Calu3 (cell line): ENCODE measurements around the gene TFAP2E. TPM values are rescaled to one million over a fixed set of nuclear protein-coding genes. Genes with fewer than 3 reads are reported as not detected.

ENCODE experiments used
- BruUV-seq: library from RNA; stranded (reverse); fragments of 400-500 nt; replicated peaks from 2 replicates; lab custom pipeline; 2021; lab: Mats Ljungman, UMichigan
- CTCF ChIA-PET: fragments of 300-600 bp; sonication (Branson Sonifier 250); formaldehyde crosslinking; loops from one replicate; lab custom pipeline; 2022; ENCODE audit warnings: antibody characterized with exemption; lab: Charles Lee
- DNase-seq: peaks from one replicate; pipeline ENCODE4 v3.0.0; 2022
- H3K27ac Mint-ChIP-seq: one replicate; pipeline ENCODE4 v1.8.0; 2022; ENCODE audit warnings: mixed read lengths; ENCODE audit not compliant: unreplicated experiment
- H3K27me3 Mint-ChIP-seq: one replicate; pipeline ENCODE4 v1.8.0; 2022; ENCODE audit warnings: mixed read lengths; ENCODE audit not compliant: unreplicated experiment
- H3K36me3 Mint-ChIP-seq: one replicate; pipeline ENCODE4 v1.8.0; 2022; ENCODE audit warnings: mild to moderate bottlenecking, moderate library complexity, mixed read lengths; ENCODE audit not compliant: insufficient read depth, unreplicated experiment
- H3K4me1 Mint-ChIP-seq: one replicate; pipeline ENCODE4 v1.8.0; 2022; ENCODE audit warnings: mild to moderate bottlenecking, low read depth, mixed read lengths; ENCODE audit not compliant: unreplicated experiment
- H3K4me3 Mint-ChIP-seq: one replicate; pipeline ENCODE4 v1.8.0; 2022; ENCODE audit warnings: mild to moderate bottlenecking, low read depth, moderate library complexity, mixed read lengths; ENCODE audit not compliant: unreplicated experiment
- H3K9me3 Mint-ChIP-seq: one replicate; pipeline ENCODE4 v1.8.0; 2022; ENCODE audit warnings: low read depth, mixed read lengths; ENCODE audit not compliant: unreplicated experiment
- intact Hi-C: fragments of 100-400 bp; cut with micrococcal nuclease; formaldehyde crosslinking; loops from one replicate; pipeline ENCODE4 v1.10.0; 2022; ENCODE audit not compliant: unreplicated experiment
- total RNA-seq: library from RNA; stranded (reverse); gene quantifications from 2 replicates; pipeline ENCODE4 v1.2.3, GENCODE V29; 2022
- TF ChIP-seq, protein P1 (sequence below): fragments of 200-600 bp; IDR thresholded peaks from one replicate; pipeline ENCODE4 v1.8.0; 2022; ENCODE audit warnings: antibody characterized with exemption; ENCODE audit not compliant: unreplicated experiment

TFAP2E gene
- total RNA-seq, 1 experiment from 2014 or later: 0.26 TPM

DNA sequence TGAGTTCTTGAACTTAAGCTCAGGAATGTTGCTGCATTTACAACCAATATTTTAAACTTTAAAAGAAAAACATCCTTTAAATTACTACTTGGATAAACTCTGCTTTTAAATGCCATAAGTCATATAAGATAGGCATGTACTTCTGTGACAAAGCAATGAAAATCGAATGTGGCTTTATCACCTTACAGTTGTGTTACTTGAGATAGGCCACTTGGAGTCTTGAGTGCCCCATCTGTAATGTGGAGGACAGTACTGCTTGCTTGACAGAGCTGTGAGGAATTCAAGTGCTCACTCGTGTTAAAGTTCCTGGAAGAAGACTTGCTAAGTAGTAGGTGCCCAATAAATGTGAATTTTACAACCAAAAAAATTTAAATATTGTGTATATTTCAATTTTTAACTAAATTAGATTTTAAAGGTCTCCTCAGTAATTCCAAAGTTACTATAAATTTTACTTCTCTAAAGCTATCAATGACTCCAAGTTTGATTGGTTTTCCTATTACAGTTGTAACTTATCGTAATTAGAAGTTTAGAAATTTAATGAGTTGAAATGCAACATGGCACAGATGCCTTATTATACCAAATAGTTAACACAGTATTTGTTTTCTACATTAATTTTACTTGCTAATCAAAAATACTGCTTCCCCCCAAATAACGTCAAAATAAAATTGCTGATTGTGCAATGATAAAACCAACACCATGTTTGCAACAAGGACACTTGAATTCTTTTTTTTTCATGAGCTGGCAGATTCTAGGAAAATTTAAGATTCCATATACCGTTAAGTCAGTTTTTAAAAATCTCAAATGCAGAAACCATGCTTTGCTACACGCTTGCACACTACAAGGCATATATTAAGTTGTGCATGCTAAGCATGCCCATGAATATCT is 46.4 kb downstream of the TFAP2E start:
- intact Hi-C loops: no loop called here
- H3K27ac Mint-ChIP-seq: no peak overlapping the region
- H3K4me1 Mint-ChIP-seq: peaks cover 6% of the 10 kb centered on the region
- H3K27me3 Mint-ChIP-seq: no peaks in the 10 kb centered on the region
- TF ChIP-seq, protein P1, sequence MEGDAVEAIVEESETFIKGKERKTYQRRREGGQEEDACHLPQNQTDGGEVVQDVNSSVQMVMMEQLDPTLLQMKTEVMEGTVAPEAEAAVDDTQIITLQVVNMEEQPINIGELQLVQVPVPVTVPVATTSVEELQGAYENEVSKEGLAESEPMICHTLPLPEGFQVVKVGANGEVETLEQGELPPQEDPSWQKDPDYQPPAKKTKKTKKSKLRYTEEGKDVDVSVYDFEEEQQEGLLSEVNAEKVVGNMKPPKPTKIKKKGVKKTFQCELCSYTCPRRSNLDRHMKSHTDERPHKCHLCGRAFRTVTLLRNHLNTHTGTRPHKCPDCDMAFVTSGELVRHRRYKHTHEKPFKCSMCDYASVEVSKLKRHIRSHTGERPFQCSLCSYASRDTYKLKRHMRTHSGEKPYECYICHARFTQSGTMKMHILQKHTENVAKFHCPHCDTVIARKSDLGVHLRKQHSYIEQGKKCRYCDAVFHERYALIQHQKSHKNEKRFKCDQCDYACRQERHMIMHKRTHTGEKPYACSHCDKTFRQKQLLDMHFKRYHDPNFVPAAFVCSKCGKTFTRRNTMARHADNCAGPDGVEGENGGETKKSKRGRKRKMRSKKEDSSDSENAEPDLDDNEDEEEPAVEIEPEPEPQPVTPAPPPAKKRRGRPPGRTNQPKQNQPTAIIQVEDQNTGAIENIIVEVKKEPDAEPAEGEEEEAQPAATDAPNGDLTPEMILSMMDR: no peak
- no peak overlapping the region for H3K4me3 Mint-ChIP-seq
- H3K36me3 Mint-ChIP-seq: peaks cover 13% of the 10 kb centered on the region
- no TSS peak for BruUV-seq
- no peaks in the 10 kb centered on the region for H3K9me3 Mint-ChIP-seq
- no peak for DNase-seq
- CTCF ChIA-PET: no interaction called here

DNA sequence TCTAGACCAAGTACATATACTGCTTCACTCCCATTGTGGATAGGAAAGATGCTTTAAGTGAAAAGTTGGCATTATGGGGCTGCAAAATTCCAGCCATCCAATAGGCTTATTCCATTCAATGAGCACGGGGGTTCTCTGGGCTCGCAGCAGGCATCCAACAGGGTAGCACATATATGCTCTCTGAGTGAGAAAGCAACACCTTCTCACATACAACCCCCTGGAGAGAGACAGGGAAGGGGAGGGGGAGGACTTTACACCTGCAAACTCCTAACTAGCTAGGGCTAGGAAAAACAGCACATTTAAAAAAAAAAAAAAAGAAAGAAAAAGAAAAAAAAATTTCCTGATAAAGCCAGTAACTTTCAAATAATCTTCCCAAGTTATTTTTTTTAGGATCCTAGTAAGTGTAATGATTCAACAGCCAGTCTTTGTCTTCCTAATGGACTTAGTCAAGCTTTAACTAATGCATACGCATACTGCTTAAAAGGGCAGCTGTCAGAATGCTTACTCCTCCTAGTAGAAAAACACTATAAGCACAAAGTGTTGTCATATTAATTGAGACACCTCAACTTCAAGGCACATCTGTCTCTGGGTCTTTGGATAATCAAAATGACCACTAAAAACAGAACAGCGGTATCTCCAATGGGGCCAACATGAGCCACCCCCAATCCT is 49.5 kb downstream of the TFAP2E start:
- Mint-ChIP-seq H3K36me3 (peaks cover 18% of the 10 kb centered on the region), H3K27me3 (no peaks in the 10 kb centered on the region), H3K27ac (no peak overlapping the region), H3K4me1 (peaks cover 3% of the 10 kb centered on the region), H3K9me3 (no peaks in the 10 kb centered on the region), H3K4me3 (no peak overlapping the region)
- no peak for DNase-seq
- TF ChIP-seq, protein P1: no peak
- no TSS peak for BruUV-seq
- intact Hi-C loops: no loop called here
- CTCF ChIA-PET: interaction anchor here (0.7 kb wide), 2 partner anchors 13 to 1228 kb away, joined by 3 to 4 read pairs; no protein-coding TSS in a partner anchor

DNA sequence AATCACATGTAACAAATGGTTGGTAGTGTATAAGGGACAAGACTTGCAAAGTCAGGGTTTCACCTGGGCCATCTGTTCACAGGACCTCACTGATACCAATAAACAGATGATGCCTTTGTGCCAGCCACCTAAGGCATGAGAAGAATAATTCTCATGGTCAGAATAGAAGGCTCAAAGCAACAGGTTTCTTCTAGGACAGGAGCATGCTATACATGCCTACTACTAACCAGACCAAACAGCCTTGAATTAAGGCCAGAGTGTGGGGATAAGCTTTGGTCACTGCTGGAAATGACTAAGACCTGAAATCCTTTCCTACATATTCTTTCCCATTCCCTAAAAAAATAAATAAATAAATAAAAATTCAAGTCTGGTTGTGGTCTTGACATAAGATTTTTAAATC is 50.7 kb downstream of the TFAP2E start:
- Mint-ChIP-seq H3K4me3 (no peak overlapping the region), H3K36me3 (peaks cover 20% of the 10 kb centered on the region), H3K27me3 (no peaks in the 10 kb centered on the region), H3K4me1 (peaks cover under 1% of the 10 kb centered on the region), H3K27ac (no peak overlapping the region), H3K9me3 (no peaks in the 10 kb centered on the region)
- TF ChIP-seq, protein P1: no peak
- intact Hi-C loops: no loop called here
- no peak for DNase-seq
- BruUV-seq: no TSS peak
- CTCF ChIA-PET: no interaction called here

DNA sequence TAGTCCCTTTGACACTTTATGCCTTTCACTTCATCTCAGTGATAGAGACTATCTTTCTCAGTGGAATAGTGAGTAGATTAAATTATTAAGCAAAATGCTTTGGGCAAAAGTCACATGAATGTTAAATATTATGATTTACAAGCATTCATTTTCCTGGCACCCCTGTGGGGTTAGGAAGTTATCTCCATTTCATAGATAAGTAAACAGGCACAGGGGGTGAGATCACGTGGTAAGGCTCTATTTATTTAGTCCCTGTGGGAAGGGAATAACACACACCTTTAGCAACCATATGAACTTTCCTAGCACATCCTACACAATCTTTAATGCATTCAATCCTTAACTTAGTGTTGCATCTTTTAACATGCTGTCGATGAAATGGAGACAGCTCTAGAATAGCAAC is 55.9 kb downstream of the TFAP2E start:
- no TSS peak for BruUV-seq
- peaks cover 41% of the 10 kb centered on the region for H3K36me3 Mint-ChIP-seq
- H3K27me3 Mint-ChIP-seq: no peaks in the 10 kb centered on the region
- DNase-seq: no peak
- TF ChIP-seq, protein P1: no peak
- CTCF ChIA-PET: interaction anchor here (1.0 kb wide), 1 partner anchor 21 kb away, joined by 3 read pairs; no protein-coding TSS in a partner anchor
- no peak overlapping the region for H3K27ac Mint-ChIP-seq
- peaks cover 8% of the 10 kb centered on the region for H3K4me1 Mint-ChIP-seq
- H3K9me3 Mint-ChIP-seq: no peaks in the 10 kb centered on the region
- intact Hi-C loops: no loop called here
- no peak overlapping the region for H3K4me3 Mint-ChIP-seq
